ENCODE results near the gene PLCB1. TPM values are rescaled to one million over a fixed set of nuclear protein-coding genes. Genes with fewer than 3 reads are reported as not detected.

PLCB1 gene
- total and polyA plus RNA-seq, 10 of the 15 experiments (the other 5 are each of a cell fraction or from before 2014, with no cell fraction given) = 0.05 to 5.3 (median 0.17) TPM; not detected in 1

GRCh38 chr20:8364734-8365078, 232.6 kb downstream of the PLCB1 start:
- TF ChIP-seq NFYA (IDR thresholded peaks at IDR 0.05; ENCODE audit: borderline replicate concordance, low read depth, low read length) (no peak), RFX5 (IDR thresholded peaks at IDR 0.05; ENCODE audit: low read depth, low read length) (no peak), PRDM15 (CRISPR knock-in tag; IDR thresholded peaks at IDR 0.05) (no peak), NRF1 (conservative IDR thresholded peaks at IDR 0.05; ENCODE audit: low read depth, low read length) (no peak)
- FAIRE-seq = no peak

GRCh38 chr20:8365634-8366033, 233.6 kb downstream of the PLCB1 start:
- intact Hi-C loops (cut with micrococcal nuclease; ENCODE audit: unreplicated experiment) = no loop called here
- no peak for FAIRE-seq
- RAD21 ChIA-PET (ENCODE audit: unreplicated experiment) = no interaction called here
- in situ Hi-C loops (cut with MboI) = no loop called here
- SMC1A ChIA-PET (ENCODE audit: uncharacterized antibody, unreplicated experiment) = no interaction called here
- Histone ChIP-seq H3K79me2 (ENCODE audit: control insufficient read depth, insufficient read depth, low read length) (no peaks in the 10 kb centered on the region), H3K36me3 (ENCODE audit: control insufficient read depth in 2 of 2, insufficient read depth in 2 of 2, low read length in 1 of 2) (no peaks in the 10 kb centered on the region), H3K27me3 (replicated peaks in 1 of 2; ENCODE audit: control insufficient read depth in 2 of 2, insufficient read depth in 2 of 2, low read length in 1 of 2) (no peaks in the 10 kb centered on the region), H3K27ac (ENCODE audit: control insufficient read depth, insufficient read depth) (no peak overlapping the region), H3K9me3 (replicated peaks; ENCODE audit: control insufficient read depth, insufficient read depth, low read length) (no peaks in the 10 kb centered on the region), H3K4me2 (ENCODE audit: control insufficient read depth, insufficient read depth) (no peak overlapping the region), H4K20me1 (ENCODE audit: control insufficient read depth, insufficient read depth) (no peaks in the 10 kb centered on the region), H3K9ac (ENCODE audit: control insufficient read depth, insufficient read depth, low read length) (no peak overlapping the region), H3K4me1 (ENCODE audit: control insufficient read depth, insufficient read depth, low read length) (no peaks in the 10 kb centered on the region; the same call in 1 of the 2 replicates), H3K4me3 (no peak overlapping the region), H2AFZ (ENCODE audit: control insufficient read depth, low read depth, low read length) (no peak overlapping the region)
- no peak for ATAC-seq
- POLR2A ChIA-PET = no interaction called here
- CTCF ChIA-PET = no interaction called here
- BruUV-seq (replicated peaks) = no TSS peak
- no peak for DNase-seq (ENCODE audit: low read depth, low spot score)
- TF ChIP-seq SMC3 (IDR thresholded peaks at IDR 0.05; ENCODE audit: borderline replicate concordance, low read length) (no peak), EZH2 (IDR thresholded peaks at IDR 0.05; ENCODE audit: borderline replicate concordance, control insufficient read depth, low read depth, low read length) (no peak), SMAD5 (IDR thresholded peaks at IDR 0.05; ENCODE audit: low read depth) (no peak), EGR1 (IDR thresholded peaks at IDR 0.05; ENCODE audit: borderline replicate concordance in 1 of 2, low read depth in 2 of 2, low read length in 2 of 2) (no peak), NFYA (IDR thresholded peaks at IDR 0.05; ENCODE audit: borderline replicate concordance, low read depth, low read length) (no peak), EED (IDR thresholded peaks at IDR 0.05; ENCODE audit: low read depth) (no peak), BRCA1 (IDR thresholded peaks at IDR 0.05; ENCODE audit: low read depth, low read length) (no peak), NBN (IDR thresholded peaks at IDR 0.05) (no peak), CBX5 (IDR thresholded peaks at IDR 0.05; ENCODE audit: low read depth) (no peak), WRNIP1 (IDR thresholded peaks at IDR 0.05; ENCODE audit: borderline replicate concordance, low read depth, low read length) (no peak)

More at GRCh38 chr20:8364734-8365078, 232.6 kb downstream of the PLCB1 start:
- 0% methylated on average over 1 of the region's 1 CpG for WGBS (ENCODE audit: insufficient coverage, insufficient replicate concordance, low lambda C conversion rate, missing lambda C conversion rate)
- H3K27me3 ChIP-seq (replicated peaks in 1 of 2; ENCODE audit: control insufficient read depth in 2 of 2, insufficient read depth in 2 of 2, low read length in 1 of 2) = no peaks in the 10 kb centered on the region
- H3K27ac ChIP-seq (ENCODE audit: control insufficient read depth, insufficient read depth) = no peak overlapping the region
- RAD21 ChIA-PET (ENCODE audit: unreplicated experiment) = no interaction called here
- intact Hi-C loops (cut with micrococcal nuclease; ENCODE audit: unreplicated experiment) = no loop called here
- CTCF ChIA-PET = no interaction called here
- H3K4me3 ChIP-seq = no peak overlapping the region
- H3K4me2 ChIP-seq (ENCODE audit: control insufficient read depth, insufficient read depth) = no peak overlapping the region
- H3K9ac ChIP-seq (ENCODE audit: control insufficient read depth, insufficient read depth, low read length) = no peak overlapping the region
- DNase-seq (ENCODE audit: low read depth, low spot score) = no peak
- H2AFZ ChIP-seq (ENCODE audit: control insufficient read depth, low read depth, low read length) = no peak overlapping the region
- H4K20me1 ChIP-seq (ENCODE audit: control insufficient read depth, insufficient read depth) = no peaks in the 10 kb centered on the region
- no peaks in the 10 kb centered on the region; the same call in 1 of the 2 replicates for H3K4me1 ChIP-seq (ENCODE audit: control insufficient read depth, insufficient read depth, low read length)
- no peaks in the 10 kb centered on the region for H3K36me3 ChIP-seq (ENCODE audit: control insufficient read depth in 2 of 2, insufficient read depth in 2 of 2, low read length in 1 of 2)
- in situ Hi-C loops (cut with MboI) = no loop called here
- no TSS peak for BruUV-seq (replicated peaks)
- H3K79me2 ChIP-seq (ENCODE audit: control insufficient read depth, insufficient read depth, low read length) = no peaks in the 10 kb centered on the region
- no peaks in the 10 kb centered on the region for H3K9me3 ChIP-seq (replicated peaks; ENCODE audit: control insufficient read depth, insufficient read depth, low read length)
- SMC1A ChIA-PET (ENCODE audit: uncharacterized antibody, unreplicated experiment) = interaction anchor here (0.9 to 1.0 kb wide), 2 partner anchors 22 to 62 kb away, joined by 3 read pairs; no protein-coding TSS in a partner anchor
- ATAC-seq = no peak
- POLR2A ChIA-PET = no interaction called here
